Spinal cord (tissue), 10 donors: Measurements from ENCODE around the gene RABIF. TPM values are rescaled to one million over a fixed set of nuclear protein-coding genes. Genes with fewer than 3 reads are reported as not detected.

Source experiments
- DNase-seq, 6 donors: peaks; one replicate each; pipeline versions ENCODE4 v3.0.0 to v3.0.0-alpha.2; 2013 to 2015; ENCODE audit warnings: low spot score in 6 of 6, low read depth in 4 of 6
- H3K27ac ChIP-seq: one replicate; pipeline ENCODE4 v1.5.1; 2013; ENCODE audit warnings: low read depth, low read length, control low read depth
- H3K27me3 ChIP-seq: one replicate; pipeline ENCODE4 v1.6.1; 2013; ENCODE audit warnings: low read length; ENCODE audit not compliant: control insufficient read depth, insufficient read depth
- H3K36me3 ChIP-seq: one replicate; pipeline ENCODE4 v1.6.1; 2013; ENCODE audit warnings: low read length; ENCODE audit not compliant: control insufficient read depth, insufficient read depth
- H3K4me1 ChIP-seq: one replicate; pipeline ENCODE4 v1.6.1; 2013; ENCODE audit warnings: low read length; ENCODE audit not compliant: control insufficient read depth, insufficient read depth
- H3K4me3 ChIP-seq: one replicate; pipeline ENCODE4 v1.5.1; 2013; ENCODE audit warnings: low read depth, low read length, control low read depth
- H3K9me3 ChIP-seq: one replicate; pipeline ENCODE4 v1.6.1; 2013; ENCODE audit warnings: low read length; ENCODE audit not compliant: control insufficient read depth, insufficient read depth
- WGBS: methylation state at CpG from one replicate; pipeline ENCODE4 v1.1.5; 2013; ENCODE audit warnings: missing lambda C conversion rate; ENCODE audit not compliant: insufficient coverage; 5-methylcytosine and 5-hydroxymethylcytosine counted together
- polyA plus RNA-seq, 2 donors: library from polyadenylated mRNA; unstranded; fragments of 120-200 nt; gene quantifications; one replicate each; pipeline ENCODE4 v1.2.1, GENCODE V29; 2013; ENCODE audit not compliant: insufficient read length in 2 of 2
- total RNA-seq, 2 donors: library from RNA; depleted of rRNA in 1 of 2; stranded (reverse); fragments of 120-200 nt in 1 of 2; fragments of >200 nt in 1 of 2; gene quantifications; one replicate each; pipeline versions ENCODE4 v1.2.3 to v1.2.4, GENCODE V29; 2013 to 2014
- donor health status: healthy.

The RABIF gene
- total and polyA plus RNA-seq, 4 donors = 10.2 to 20.8 (median 16.2) TPM

DNA sequence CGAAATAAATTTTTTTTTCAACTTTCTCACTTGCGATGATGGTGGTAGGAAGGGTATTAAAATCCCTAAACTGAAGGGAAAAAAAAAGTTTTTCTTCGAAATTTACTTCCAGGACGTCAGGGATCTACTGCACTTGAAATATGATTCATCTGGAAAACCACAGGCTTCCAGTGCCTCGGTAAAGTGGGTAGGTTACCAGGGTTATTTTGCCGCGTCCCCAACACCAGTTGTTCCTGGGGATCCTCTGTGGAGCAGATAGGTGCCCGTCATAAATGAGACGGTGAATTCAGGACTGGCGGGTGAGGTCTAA, 773 bp downstream of the RABIF start:
- Histone ChIP-seq H3K4me1 (peaks cover 4% of the 10 kb centered on the region), H3K36me3 (peaks cover 9% of the 10 kb centered on the region), H3K4me3 (peak overlapping the region; percentile 97), H3K9me3 (no peaks in the 10 kb centered on the region), H3K27ac (peak overlapping the region; percentile 98), H3K27me3 (no peaks in the 10 kb centered on the region)
- WGBS = 0% methylated on average over 8 of the region's 10 CpGs
- peak in 1 of 6 donors; percentile 1 for DNase-seq

DNA sequence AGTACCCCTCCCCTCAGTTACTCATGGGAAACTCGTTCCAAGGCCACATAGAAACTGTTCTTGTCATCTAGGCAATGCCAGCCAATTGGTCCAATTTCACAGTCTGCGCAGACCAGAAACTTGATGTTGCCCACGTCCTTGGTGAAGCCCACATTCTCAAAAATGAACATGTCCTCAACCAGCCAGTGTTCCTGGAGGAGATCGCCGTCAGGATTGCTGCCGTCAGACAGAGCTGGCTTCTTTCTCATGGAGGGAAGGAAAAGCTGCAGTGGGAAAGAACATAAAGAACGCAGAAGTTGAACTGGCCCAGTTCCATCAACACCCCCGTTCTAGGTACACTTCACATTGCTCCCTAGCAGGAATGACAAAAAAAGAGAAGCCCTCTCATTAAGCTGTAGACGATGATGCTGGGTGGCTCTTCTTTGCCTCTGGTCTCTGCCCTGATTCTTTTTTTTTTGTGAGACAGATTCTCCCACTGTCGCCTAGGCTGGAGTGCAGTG, 7.9 kb downstream of the RABIF start:
- WGBS = 94% methylated on average over 3 of the region's 10 CpGs
- Histone ChIP-seq H3K9me3 (no peaks in the 10 kb centered on the region), H3K4me3 (no peak overlapping the region), H3K4me1 (no peaks in the 10 kb centered on the region), H3K36me3 (peaks cover 22% of the 10 kb centered on the region), H3K27me3 (no peaks in the 10 kb centered on the region), H3K27ac (no peak overlapping the region)
- no peak for DNase-seq

DNA sequence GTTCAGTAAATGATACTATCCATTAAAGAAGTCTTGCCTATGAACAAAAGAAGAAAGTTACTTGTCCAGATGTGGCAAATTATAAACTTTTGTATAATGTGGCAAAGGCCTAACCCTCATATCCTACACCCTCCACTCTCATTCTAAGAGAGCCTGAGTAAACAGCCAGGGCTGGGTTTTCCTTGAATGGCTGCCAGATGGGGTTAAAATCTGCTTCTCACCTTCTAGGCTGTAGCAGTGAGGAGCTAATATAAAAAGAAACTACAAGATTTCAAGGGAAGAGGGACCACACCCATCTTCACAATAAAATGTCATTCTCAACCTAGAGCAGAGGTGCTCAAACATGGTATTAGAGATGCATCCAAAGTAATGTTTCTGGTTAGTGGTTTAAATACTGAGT, 8.9 kb downstream of the RABIF start:
- no peak overlapping the region for H3K4me3 ChIP-seq
- DNase-seq = no peak
- H3K27ac ChIP-seq = no peak overlapping the region
- no peaks in the 10 kb centered on the region for H3K27me3 ChIP-seq
- no peaks in the 10 kb centered on the region for H3K4me1 ChIP-seq
- H3K36me3 ChIP-seq = peaks cover 22% of the 10 kb centered on the region
- no peaks in the 10 kb centered on the region for H3K9me3 ChIP-seq

DNA sequence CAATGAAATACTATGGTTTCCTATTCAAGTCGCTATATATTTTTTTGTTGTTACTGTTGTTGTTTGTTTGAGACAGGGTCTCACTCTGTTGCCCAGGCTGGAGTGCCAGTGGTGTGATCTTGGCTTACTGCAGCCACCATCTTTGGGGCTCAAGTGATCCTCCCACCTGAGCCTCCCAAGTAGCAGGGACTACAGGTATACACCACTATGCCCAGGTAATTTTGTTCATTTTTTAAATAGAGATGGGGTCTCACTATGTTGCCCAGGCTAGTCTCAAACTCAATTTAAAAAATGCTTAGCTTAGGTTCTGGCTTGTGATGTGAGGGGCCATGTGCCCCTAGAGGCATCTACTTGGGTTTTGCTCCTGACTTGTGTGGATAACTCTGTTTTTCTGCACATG, 9.8 kb downstream of the RABIF start:
- Histone ChIP-seq H3K4me1 (no peaks in the 10 kb centered on the region), H3K9me3 (no peaks in the 10 kb centered on the region), H3K27me3 (no peaks in the 10 kb centered on the region), H3K4me3 (no peak overlapping the region), H3K27ac (no peak overlapping the region), H3K36me3 (peaks cover 19% of the 10 kb centered on the region)
- no peak for DNase-seq
- no CpG with 5 or more reads among the region's 1 CpG for WGBS

DNA sequence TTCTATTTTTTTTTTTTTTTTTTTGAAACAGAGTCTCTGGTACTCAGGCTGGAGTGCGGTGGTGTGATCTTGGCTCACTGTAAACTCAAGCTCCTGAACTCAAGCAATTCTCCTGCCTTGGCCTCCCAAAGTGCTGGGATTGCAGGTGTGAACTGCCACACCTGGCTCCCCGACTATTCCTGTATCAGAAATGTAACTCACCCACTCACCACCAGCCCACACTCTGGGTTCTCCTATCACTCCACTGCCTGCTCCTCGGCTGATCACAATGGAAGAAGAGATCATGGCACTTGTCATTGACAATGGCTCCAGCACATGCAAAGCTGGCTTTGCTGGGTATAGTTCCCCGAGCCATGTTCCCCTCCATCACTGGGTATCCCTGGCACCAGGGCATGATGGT, 15.9 kb downstream of the RABIF start:
- no peak overlapping the region for H3K4me3 ChIP-seq
- H3K27me3 ChIP-seq = no peaks in the 10 kb centered on the region
- no peak for DNase-seq
- H3K4me1 ChIP-seq = no peaks in the 10 kb centered on the region
- H3K27ac ChIP-seq = no peak overlapping the region
- 88% methylated on average over 4 of the region's 4 CpGs for WGBS
- no peaks in the 10 kb centered on the region for H3K9me3 ChIP-seq
- no peaks in the 10 kb centered on the region for H3K36me3 ChIP-seq

DNA sequence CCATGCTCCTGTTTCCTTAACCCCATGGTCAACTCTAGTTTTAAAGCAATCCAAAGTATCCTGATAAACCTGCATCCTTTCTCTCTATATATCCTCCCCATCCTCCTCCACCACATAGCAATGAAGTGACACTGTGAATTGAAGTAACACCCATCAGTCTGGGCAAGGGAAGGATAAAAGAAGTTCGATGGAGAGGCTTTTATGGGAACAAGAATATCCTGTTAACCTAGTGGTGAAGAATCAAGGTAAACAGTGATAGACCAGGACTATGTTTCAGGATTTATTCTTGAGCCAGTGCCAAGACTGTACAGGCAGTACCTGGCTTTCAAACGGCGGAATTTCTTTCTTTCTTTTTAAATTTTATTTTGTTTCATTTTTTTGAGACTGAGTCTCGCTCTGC, 17.6 kb downstream of the RABIF start:
- H3K4me3 ChIP-seq = no peak overlapping the region
- no peaks in the 10 kb centered on the region for H3K9me3 ChIP-seq
- H3K4me1 ChIP-seq = no peaks in the 10 kb centered on the region
- no peaks in the 10 kb centered on the region for H3K27me3 ChIP-seq
- no peak overlapping the region for H3K27ac ChIP-seq
- H3K36me3 ChIP-seq = no peaks in the 10 kb centered on the region
- 50% methylated on average over 1 of the region's 4 CpGs for WGBS
- DNase-seq = no peak

DNA sequence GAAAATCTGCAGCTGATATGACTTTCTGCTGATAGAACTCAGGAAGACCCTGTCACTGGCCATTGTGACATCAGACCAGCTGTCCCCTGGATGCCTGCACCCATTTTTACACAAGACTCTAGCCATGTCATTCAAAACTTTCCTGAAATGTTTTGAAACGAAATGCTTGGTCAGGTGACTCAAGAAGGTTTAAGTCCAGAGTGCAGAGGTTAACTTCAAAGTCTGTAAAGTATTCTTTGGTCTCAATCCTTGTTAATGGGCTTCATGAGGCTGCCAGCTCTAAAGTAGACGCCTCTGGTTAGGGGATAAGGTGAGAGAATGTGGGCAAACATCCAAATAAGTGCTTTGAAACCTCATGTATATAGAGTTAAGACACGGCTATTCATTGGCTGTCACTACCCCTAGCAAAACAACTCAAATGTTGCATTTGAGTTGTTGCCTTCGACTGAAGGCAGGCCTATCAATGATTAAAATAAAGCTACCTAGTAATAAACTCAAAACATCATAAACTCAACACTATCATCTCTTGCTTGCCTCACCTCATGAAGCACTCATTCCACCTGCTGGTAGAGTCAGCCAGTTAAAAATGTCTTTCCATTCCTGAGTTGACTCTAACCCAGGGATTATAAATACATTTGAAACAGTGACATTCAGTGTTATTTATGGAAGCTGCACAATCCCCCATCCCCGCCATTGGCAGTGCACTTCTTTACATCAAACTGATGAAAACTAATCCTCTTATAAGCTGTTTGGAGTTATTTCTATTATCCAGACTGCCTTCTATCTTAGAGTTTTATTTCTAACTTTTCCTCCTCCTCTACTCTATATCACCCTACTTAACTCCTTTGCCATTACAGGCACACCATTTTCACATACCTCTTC, 26.0 kb downstream of the RABIF start:
- DNase-seq = no peak
- Histone ChIP-seq H3K27ac (no peak overlapping the region), H3K9me3 (no peaks in the 10 kb centered on the region), H3K4me3 (no peak overlapping the region), H3K36me3 (peaks cover 3% of the 10 kb centered on the region), H3K27me3 (no peaks in the 10 kb centered on the region), H3K4me1 (peaks cover 16% of the 10 kb centered on the region)
- WGBS = 71% methylated on average over 1 of the region's 5 CpGs

DNA sequence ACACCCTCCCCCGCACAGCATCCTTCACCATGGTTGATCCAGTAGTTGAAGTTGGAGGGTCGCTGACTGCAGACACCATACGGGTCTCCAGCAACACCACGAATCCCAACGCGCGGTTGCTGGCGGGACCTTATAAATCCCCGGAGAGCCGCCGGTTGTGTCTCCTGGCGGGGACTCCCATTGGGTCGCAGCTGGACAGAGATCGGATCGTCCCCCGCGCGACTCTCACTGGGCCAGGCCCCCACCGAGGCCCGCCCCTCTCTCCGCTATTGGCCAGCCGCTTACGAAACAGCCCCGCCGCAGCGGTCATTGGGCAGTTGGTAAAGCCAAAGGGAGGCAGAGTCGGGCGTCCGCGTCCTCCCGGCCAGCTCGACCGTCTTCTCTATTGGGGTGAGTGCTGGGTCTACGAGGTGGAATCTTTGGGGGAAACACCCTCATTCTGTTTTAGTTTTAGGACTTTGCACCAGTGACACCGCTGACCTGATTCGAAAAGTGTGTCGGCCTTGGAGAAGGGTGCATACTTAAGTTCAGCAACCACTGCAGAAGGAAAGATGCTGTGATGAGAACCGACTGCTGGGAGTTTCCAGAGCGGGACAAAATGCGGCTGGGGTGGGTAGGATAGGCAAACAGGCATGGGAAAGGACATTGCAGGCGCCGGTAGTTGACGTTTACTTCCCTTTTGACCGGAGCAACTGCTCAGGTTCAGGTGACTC, 27.4 kb downstream of the RABIF start:
- Histone ChIP-seq H3K36me3 (peaks cover 9% of the 10 kb centered on the region), H3K4me1 (peaks cover 16% of the 10 kb centered on the region), H3K9me3 (no peaks in the 10 kb centered on the region), H3K4me3 (peak overlapping the region; percentile 76), H3K27ac (peak overlapping the region; percentile 52), H3K27me3 (no peaks in the 10 kb centered on the region)
- WGBS = under 1% methylated on average over 38 of the region's 44 CpGs
- DNase-seq = peak; percentile 46 to 94 (median 80)

DNA sequence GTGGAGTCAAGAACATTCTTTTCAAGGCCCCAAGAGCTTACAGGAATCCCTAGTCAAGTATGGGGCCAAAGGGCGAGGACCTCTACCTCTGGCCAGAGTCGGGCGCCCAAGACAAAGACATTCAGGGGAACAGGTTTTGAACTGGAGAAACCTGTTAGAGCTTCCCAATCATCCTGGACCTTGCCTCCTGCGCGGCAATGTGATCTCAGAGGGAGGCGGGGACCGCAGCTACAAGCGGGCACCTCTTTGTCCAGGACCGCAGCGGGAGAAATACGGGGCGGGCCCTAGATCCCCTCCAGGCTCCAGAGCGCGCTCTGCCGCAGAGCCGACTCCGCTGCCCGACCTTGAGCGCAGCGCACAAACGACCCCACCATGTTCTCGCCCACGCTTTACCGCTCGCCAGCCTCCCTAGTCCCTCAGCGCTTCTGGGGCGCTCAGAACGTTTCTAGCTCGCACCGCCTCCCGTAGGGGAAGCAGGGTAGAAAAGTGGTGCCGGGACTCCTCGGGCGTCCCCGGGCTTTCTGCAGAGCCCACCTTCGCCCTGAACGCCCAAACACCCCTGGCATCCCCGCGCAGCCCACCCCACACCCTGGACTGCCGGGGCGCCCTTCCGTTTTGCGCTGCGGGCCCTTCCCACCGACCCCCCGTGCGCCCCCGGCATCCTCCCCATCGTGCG, 28.1 kb downstream of the RABIF start:
- DNase-seq = peak in 3 of 6 donors; percentile 7 to 75 (median 65)
- H3K27ac ChIP-seq = peak overlapping the region; percentile 52
- 2% methylated on average over 40 of the region's 50 CpGs for WGBS

More for the DNA sequence above, 28.1 kb downstream of the RABIF start:
- H3K27me3 ChIP-seq = no peaks in the 10 kb centered on the region
- H3K36me3 ChIP-seq = peaks cover 9% of the 10 kb centered on the region
- H3K4me1 ChIP-seq = peaks cover 16% of the 10 kb centered on the region
- no peaks in the 10 kb centered on the region for H3K9me3 ChIP-seq
- H3K4me3 ChIP-seq = peak overlapping the region; percentile 76
